Prostate gland (tissue), 2 donors: ENCODE measurements around the gene GRAP2. TPM values are rescaled to one million over a fixed set of nuclear protein-coding genes. Genes with fewer than 3 reads are reported as not detected.
"Not testable (repeated sequence)": the region's sequence is repeated elsewhere in the genome, so short reads cannot be mapped to it uniquely, and the experiment has no call there.

Source experiments
- DNase-seq: peaks from one replicate; pipeline ENCODE4 v3.0.0-alpha.2; 2019; ENCODE audit warnings: low spot score
- H3K27ac ChIP-seq, 2 donors: fragments of 200-600 bp; sonication (generic); 2 replicates each; pipeline ENCODE4 v1.5.1; 2017 to 2019
- H3K27me3 ChIP-seq: fragments of 200-600 bp; sonication (generic); replicated peaks from 2 replicates; pipeline ENCODE4 v1.5.1; 2019; ENCODE audit not compliant: insufficient read depth
- H3K36me3 ChIP-seq, 2 donors: fragments of 200-600 bp; sonication (generic); 1 replicate in 1 of 2; 2 replicates in 1 of 2; pipeline versions ENCODE4 v1.5.1 to v1.8.1; 2017 to 2019
- H3K4me1 ChIP-seq: fragments of 200-600 bp; sonication (generic); replicated peaks from 2 replicates; pipeline ENCODE4 v1.5.1; 2019
- H3K4me3 ChIP-seq, 2 donors: fragments of 200-600 bp; sonication (generic); 2 replicates each; pipeline ENCODE4 v1.5.1; 2017 to 2019
- H3K9me3 ChIP-seq: fragments of 200-600 bp; sonication (generic); 2 replicates; pipeline ENCODE4 v1.5.1; 2017
- CTCF ChIP-seq, 4 experiments: fragments of 200-600 bp in 2 of 4; fragments of 450-650 bp in 2 of 4; sonication (generic) in 2 of 4; IDR thresholded peaks; 1 replicate in 3 of 4; 2 replicates in 1 of 4; pipeline ENCODE4 v1.5.1; 2016 to 2019; ENCODE audit warnings: antibody characterized with exemption in 4 of 4, mild to moderate bottlenecking in 2 of 4, moderate library complexity in 2 of 4
- POLR2A ChIP-seq: fragments of 450-650 bp; IDR thresholded peaks from one replicate; pipeline ENCODE4 v1.6.1; 2016; ENCODE audit warnings: antibody characterized with exemption, mild to moderate bottlenecking
- POLR2AphosphoS5 ChIP-seq: sonication (generic); formaldehyde crosslinking; IDR thresholded peaks from one replicate; pipeline ENCODE4 v1.6.1; 2017; ENCODE audit warnings: antibody characterized with exemption
- WGBS: methylation state at CpG from one replicate; pipeline ENCODE4 v1.1.5; 2018; 5-methylcytosine and 5-hydroxymethylcytosine counted together
- intact Hi-C: fragments of 100-400 bp; cut with DNase I; formaldehyde crosslinking; loops from one replicate; pipeline ENCODE4 v1.14.2; 2022
- total RNA-seq, 2 donors: library from RNA; depleted of rRNA; stranded (reverse); fragments of >200 nt; gene quantifications; one replicate each; pipeline ENCODE4 v1.1.0, GENCODE V29; 2016

The GRAP2 gene
- total RNA-seq, 2 donors from 2014 or later, result 0.91 to 2.2 TPM

- TF ChIP-seq CTCF (IDR thresholded peaks at IDR 0.05), result no peak
- no peak for TF ChIP-seq POLR2A
- TF ChIP-seq POLR2AphosphoS5, result no peak
- 75% methylated on average over 7 of the region's 7 CpGs for WGBS
- intact Hi-C loops, result no loop called here
Observed at GRCh38 chr22:39859903-39860588, 40.8 kb upstream of the GRAP2 start.

GRCh38 chr22:39868741-39869140 lies 32.1 kb upstream of the GRAP2 start:
- intact Hi-C loops, result no loop called here
- H3K36me3 ChIP-seq, result no peaks in the 10 kb centered on the region
- H3K27ac ChIP-seq, result no peak overlapping the region
- TF ChIP-seq POLR2AphosphoS5, result no peak
- no peak for TF ChIP-seq CTCF (IDR thresholded peaks at IDR 0.05)
- TF ChIP-seq POLR2A, result no peak
- no peak for DNase-seq
- H3K9me3 ChIP-seq, result no peaks in the 10 kb centered on the region
- 82% methylated on average over 1 of the region's 1 CpG for WGBS
- no peaks in the 10 kb centered on the region for H3K4me1 ChIP-seq
- H3K27me3 ChIP-seq, result no peaks in the 10 kb centered on the region
- no peak overlapping the region for H3K4me3 ChIP-seq

More at GRCh38 chr22:39859903-39860588, 40.8 kb upstream of the GRAP2 start:
- Histone ChIP-seq H3K9me3 (no peaks in the 10 kb centered on the region), H3K27ac (no peak overlapping the region), H3K27me3 (no peaks in the 10 kb centered on the region), H3K4me3 (no peak overlapping the region), H3K4me1 (no peaks in the 10 kb centered on the region), H3K36me3 (no peaks in the 10 kb centered on the region)
- DNase-seq, result no peak

- intact Hi-C loops, H3K9me3 ChIP-seq, H3K36me3 ChIP-seq, DNase-seq, H3K27me3 ChIP-seq, H3K4me1 ChIP-seq, H3K27ac ChIP-seq, H3K4me3 ChIP-seq: not testable (repeated sequence)
- WGBS, result 89% methylated on average over 2 of the region's 2 CpGs
Observed at GRCh38 chr22:39869797-39870196, 31.1 kb upstream of the GRAP2 start.

GRCh38 chr22:39871008-39871798 lies 29.7 kb upstream of the GRAP2 start:
- H3K27ac ChIP-seq, result peak overlapping the region in 1 of 2 donors; percentile 16
- H3K4me1 ChIP-seq, result no peaks in the 10 kb centered on the region
- 65% methylated on average over 5 of the region's 5 CpGs for WGBS
- no peaks in the 10 kb centered on the region for H3K27me3 ChIP-seq
- intact Hi-C loops, result no loop called here
- peak; percentile 24 for TF ChIP-seq POLR2AphosphoS5
- TF ChIP-seq POLR2A, result no peak
- TF ChIP-seq CTCF (IDR thresholded peaks at IDR 0.05), result no peak
- DNase-seq, result no peak
- H3K36me3 ChIP-seq, result no peaks in the 10 kb centered on the region
- no peaks in the 10 kb centered on the region for H3K9me3 ChIP-seq
- H3K4me3 ChIP-seq, result no peak overlapping the region

- 97% methylated on average over 1 of the region's 1 CpG for WGBS
- Histone ChIP-seq H3K27ac (no peak overlapping the region), H3K4me1 (no peaks in the 10 kb centered on the region), H3K36me3 (no peaks in the 10 kb centered on the region), H3K27me3 (no peaks in the 10 kb centered on the region), H3K4me3 (no peak overlapping the region), H3K9me3 (no peaks in the 10 kb centered on the region)
- TF ChIP-seq CTCF (IDR thresholded peaks at IDR 0.05) (no peak), POLR2A (no peak), POLR2AphosphoS5 (no peak)
- no peak for DNase-seq
- intact Hi-C loops, result no loop called here
Observed at GRCh38 chr22:39872548-39872947, 28.3 kb upstream of the GRAP2 start.
